ENCODE measurements around the gene LARGE1. TPM values are rescaled to one million over a fixed set of nuclear protein-coding genes. Genes with fewer than 3 reads are reported as not detected.

LARGE1 gene
- total and polyA plus RNA-seq, 2 of the 13 experiments (the other 11 are each of a cell fraction or from before 2014, with no cell fraction given) = 8.4 to 11.0 TPM

GRCh38 chr22:33272180-33272579 is 648.1 kb downstream of the LARGE1 start (continued):
- TF ChIP-seq SNRNP70 (IDR thresholded peaks at IDR 0.05; ENCODE audit: low read depth, low read length) (no peak), TBX2 (CRISPR knock-in tag; IDR thresholded peaks at IDR 0.05; ENCODE audit: borderline replicate concordance) (peak; percentile 36; the same call in 1 of the 2 replicates), ELF4 (CRISPR knock-in tag; IDR thresholded peaks at IDR 0.05; ENCODE audit: borderline replicate concordance) (no peak), ISX (CRISPR knock-in tag; conservative IDR thresholded peaks at IDR 0.05) (no peak), ZNF260 (CRISPR knock-in tag; IDR thresholded peaks at IDR 0.05; ENCODE audit: borderline replicate concordance, low read depth) (no peak), FOSL1 (CRISPR knock-in tag; IDR thresholded peaks at IDR 0.05; ENCODE audit: borderline replicate concordance) (no peak), ZSCAN25 (CRISPR knock-in tag; IDR thresholded peaks at IDR 0.05) (no peak), ZNF580 (CRISPR knock-in tag; IDR thresholded peaks at IDR 0.05; ENCODE audit: borderline replicate concordance, low read depth) (no peak), ZNF17 (CRISPR knock-in tag; IDR thresholded peaks at IDR 0.05) (no peak), ZNF747 (CRISPR knock-in tag; IDR thresholded peaks at IDR 0.05; ENCODE audit: borderline replicate concordance) (no peak), HMG20A (CRISPR knock-in tag; IDR thresholded peaks at IDR 0.05; ENCODE audit: borderline replicate concordance) (peak; percentile 82; the same call in 1 of the 2 replicates), SP1 (IDR thresholded peaks at IDR 0.05) (no peak), SP1 (CRISPR knock-in tag; IDR thresholded peaks at IDR 0.05) (no peak), KDM5B (CRISPR knock-in tag; IDR thresholded peaks at IDR 0.05; ENCODE audit: borderline replicate concordance) (no peak), ZBTB43 (CRISPR knock-in tag; conservative IDR thresholded peaks at IDR 0.05) (peak; percentile 88), CHCHD3 (CRISPR knock-in tag; IDR thresholded peaks at IDR 0.05) (no peak), ZNF460 (CRISPR knock-in tag; IDR thresholded peaks at IDR 0.05; ENCODE audit: borderline replicate concordance) (no peak), ZNF780A (CRISPR knock-in tag; IDR thresholded peaks at IDR 0.05) (no peak), EHMT2 (IDR thresholded peaks at IDR 0.05; ENCODE audit: borderline replicate concordance, low read depth, low read length) (no peak; the same call in 1 of the 2 replicates), MIER2 (CRISPR knock-in tag; IDR thresholded peaks at IDR 0.05) (no peak; the same call in 1 of the 2 replicates), JUND (CRISPR knock-in tag; IDR thresholded peaks at IDR 0.05) (no peak), ZNF33B (CRISPR knock-in tag; IDR thresholded peaks at IDR 0.05) (no peak), ZNF761 (CRISPR knock-in tag; conservative IDR thresholded peaks at IDR 0.05) (no peak), HNF4G (IDR thresholded peaks at IDR 0.05; ENCODE audit: borderline replicate concordance, low read depth, low read length) (peak; percentile 55; the same call in 1 of the 2 replicates), HNF4G (CRISPR knock-in tag; IDR thresholded peaks at IDR 0.05; ENCODE audit: borderline replicate concordance, low read depth) (no peak), ZFP90 (CRISPR knock-in tag; IDR thresholded peaks at IDR 0.05; ENCODE audit: borderline replicate concordance) (peak; percentile 41; the same call in 1 of the 2 replicates), ELF3 (CRISPR knock-in tag; IDR thresholded peaks at IDR 0.05) (peak; percentile 44; the same call in 1 of the 2 replicates), ZNF720 (CRISPR knock-in tag; IDR thresholded peaks at IDR 0.05) (no peak), GFI1 (CRISPR knock-in tag; IDR thresholded peaks at IDR 0.05; ENCODE audit: borderline replicate concordance) (peak; percentile 91), ZNF713 (CRISPR knock-in tag; IDR thresholded peaks at IDR 0.05) (no peak), ZIK1 (CRISPR knock-in tag; IDR thresholded peaks at IDR 0.05; ENCODE audit: borderline replicate concordance, low read depth) (no peak), MIER3 (CRISPR knock-in tag; IDR thresholded peaks at IDR 0.05; ENCODE audit: borderline replicate concordance) (0 out of 2 replicates have a peak, but pooled peaks have one; percentile 27)
